Heart left ventricle (tissue), 16 donors: ENCODE measurements around the gene SSR2. TPM values are rescaled to one million over a fixed set of nuclear protein-coding genes. Genes with fewer than 3 reads are reported as not detected.

Experiments used
- ATAC-seq, 4 donors: fragments of 200-7000 bp; cut with Tn5 transposase; one replicate each; pipeline ENCODE4 v1.9.1; 2020 to 2022; ENCODE audit warnings: moderate library complexity in 4 of 4, mild to moderate bottlenecking in 3 of 4, moderate number of reproducible peaks in 1 of 4
- DNase-seq, 5 donors: peaks; one replicate each; pipeline ENCODE4 v3.0.0-alpha.2; 2020
- H3K27ac ChIP-seq, 12 donors: fragments of 200-600 bp; sonication (generic) in 4 of 12; one replicate each; pipeline versions ENCODE4 v1.5.0 to v1.8.0; 2016 to 2022; ENCODE audit warnings: mild to moderate bottlenecking in 2 of 12
- H3K27me3 ChIP-seq, 9 donors: fragments of 200-600 bp; sonication (generic) in 2 of 9; one replicate each; pipeline versions ENCODE4 v1.5.1 to v1.8.0; 2016 to 2022; ENCODE audit warnings: mild to moderate bottlenecking in 3 of 9
- H3K36me3 ChIP-seq, 9 donors: fragments of 200-600 bp; sonication (generic) in 2 of 9; one replicate each; pipeline versions ENCODE4 v1.5.0 to v1.8.0; 2018 to 2022; ENCODE audit warnings: mild to moderate bottlenecking in 2 of 9
- H3K4me1 ChIP-seq, 12 donors: fragments of 200-600 bp; sonication (generic) in 4 of 12; one replicate each; pipeline versions ENCODE4 v1.5.0 to v1.8.0; 2016 to 2022; ENCODE audit warnings: mild to moderate bottlenecking in 3 of 12
- H3K4me3 ChIP-seq, 12 donors: fragments of 200-600 bp; sonication (generic) in 4 of 12; one replicate each; pipeline versions ENCODE4 v1.5.0 to v1.8.0; 2017 to 2022; ENCODE audit warnings: mild to moderate bottlenecking in 9 of 12, moderate library complexity in 4 of 12
- H3K9me3 ChIP-seq, 12 donors: fragments of 200-600 bp; sonication (generic) in 4 of 12; one replicate each; pipeline versions ENCODE4 v1.5.0 to v1.8.0; 2016 to 2022; ENCODE audit warnings: mild to moderate bottlenecking in 1 of 12
- POLR2A ChIP-seq, 2 donors: fragments of 450-650 bp; IDR thresholded peaks; one replicate each; pipeline ENCODE4 v1.6.1; 2017; ENCODE audit warnings: antibody characterized with exemption in 2 of 2, mild to moderate bottlenecking in 2 of 2, moderate library complexity in 2 of 2
- WGBS, 4 donors: extraction: QIAGEN DNeasy Blood & Tissue Kit in 2 of 4; methylation state at CpG; one replicate each; pipeline versions ENCODE4 v1.1.5 to v1.1.7; 2013 to 2018; 5-methylcytosine and 5-hydroxymethylcytosine counted together
- intact Hi-C, 10 donors: fragments of 100-400 bp; cut with DNase I; formaldehyde crosslinking; loops; one replicate each; pipeline versions ENCODE4 v1.11.1 to v1.14.2; 2022
- polyA plus RNA-seq, 2 donors: library from polyadenylated mRNA; stranded (reverse); fragments of 200-250 nt; gene quantifications; one replicate each; pipeline ENCODE4 v1.2.3, GENCODE V29; 2013
- total RNA-seq, 9 donors: library from RNA; depleted of rRNA in 2 of 9; stranded (reverse); fragments of >200 nt in 2 of 9; fragmentation: NEBNext Ultra II Directional in 3 of 9; extraction: Animal tissue kit (Norgen Biotek cat#: 25700) in 3 of 9; gene quantifications; one replicate each; pipeline versions ENCODE4 v1.1.0 to v1.2.4, GENCODE V29; 2016 to 2023
- TF ChIP-seq, protein P1 (sequence below), 12 donors: fragments of 200-600 bp; sonication (generic) in 4 of 12; IDR thresholded peaks; one replicate each; pipeline versions ENCODE4 v1.5.0 to v1.8.0; 2018 to 2022; ENCODE audit warnings: antibody characterized with exemption in 12 of 12, mild to moderate bottlenecking in 5 of 12
- donor health status: ischemic (EF 13 %, LVEDD 7.1; RV severe dilation, severe dysfunction).
- donor health status: healthy with polysubstance abuse.
- donor health status: DM: no; HTN: yes; CAD: no.
- donor health status: DM: no; HTN: no; CAD: no.
- donor health status: ischemic (EF 25% LVEDD 6.9; RV normal size, moderate dysfunction).
- donor health status: ischemic (EF 25% LVEDD 5.7; RV mildly dilated, moderate dysfunction).
- donor health status: healthy.
- donor health status: DM: yes; HTN: yes; CAD: no.
- donor health status: ischemic (EF 35%, LVEDD 5.7; RV mildly dilated, moderate dysfunction).
- donor health status: nonischemic (EF 11% LVEDD 7.7; RV severe dilation, severe dysfunction).
- donor health status: DM: yes; HTN: yes; CAD: no.
- donor health status: PGD.
- donor health status: ischemic (EF 29% LVEDD 5.4; RV normal size, mild dysfunction).
- donor health status: nonischemic (EF 23%, LVEDD 6.1; RV moderate dilation, normal function).

Gene SSR2
- total and polyA plus RNA-seq, 11 donors = 63.9 to 282 (median 81.2) TPM

DNA sequence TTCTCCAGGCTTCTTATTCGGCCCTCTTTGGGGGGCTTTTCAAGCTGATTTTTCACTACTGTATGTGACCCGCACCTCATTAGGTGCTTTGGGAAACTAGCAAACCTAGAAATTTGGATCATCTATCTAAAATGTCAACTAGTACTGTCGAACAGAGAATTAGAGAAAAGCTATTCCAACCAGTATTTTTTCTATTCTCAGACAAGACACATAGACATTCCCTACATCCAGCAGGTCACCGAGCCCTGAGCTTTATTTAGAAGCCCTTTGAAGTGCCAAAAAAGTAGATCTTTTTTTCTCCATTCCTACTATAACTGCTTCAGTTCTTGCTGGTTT lies 310 bp upstream of the SSR2 start:
- Histone ChIP-seq H3K4me3 (peak overlapping the region; percentile 59 to 94 (median 81)), H3K27ac (peak overlapping the region in 10 of 12 donors; percentile 82 to 96 (median 91)), H3K4me1 (peaks cover 0 to 23% (median 11%) of the 10 kb centered on the region in 12 donors), H3K27me3 (no peaks in the 10 kb centered on the region), H3K9me3 (no peaks in the 10 kb centered on the region), H3K36me3 (peaks cover 0 to 37% (median 32%) of the 10 kb centered on the region in 9 donors)
- ATAC-seq (no peak), DNase-seq (no peak)
- TF ChIP-seq, protein P1, sequence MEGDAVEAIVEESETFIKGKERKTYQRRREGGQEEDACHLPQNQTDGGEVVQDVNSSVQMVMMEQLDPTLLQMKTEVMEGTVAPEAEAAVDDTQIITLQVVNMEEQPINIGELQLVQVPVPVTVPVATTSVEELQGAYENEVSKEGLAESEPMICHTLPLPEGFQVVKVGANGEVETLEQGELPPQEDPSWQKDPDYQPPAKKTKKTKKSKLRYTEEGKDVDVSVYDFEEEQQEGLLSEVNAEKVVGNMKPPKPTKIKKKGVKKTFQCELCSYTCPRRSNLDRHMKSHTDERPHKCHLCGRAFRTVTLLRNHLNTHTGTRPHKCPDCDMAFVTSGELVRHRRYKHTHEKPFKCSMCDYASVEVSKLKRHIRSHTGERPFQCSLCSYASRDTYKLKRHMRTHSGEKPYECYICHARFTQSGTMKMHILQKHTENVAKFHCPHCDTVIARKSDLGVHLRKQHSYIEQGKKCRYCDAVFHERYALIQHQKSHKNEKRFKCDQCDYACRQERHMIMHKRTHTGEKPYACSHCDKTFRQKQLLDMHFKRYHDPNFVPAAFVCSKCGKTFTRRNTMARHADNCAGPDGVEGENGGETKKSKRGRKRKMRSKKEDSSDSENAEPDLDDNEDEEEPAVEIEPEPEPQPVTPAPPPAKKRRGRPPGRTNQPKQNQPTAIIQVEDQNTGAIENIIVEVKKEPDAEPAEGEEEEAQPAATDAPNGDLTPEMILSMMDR (IDR thresholded peaks at IDR 0.05) = no peak
- TF ChIP-seq POLR2A (IDR thresholded peaks at IDR 0.05) = no peak
- WGBS, 4 donors = 4 to 8% (median 6%) methylated on average over 4 of the region's 4 CpGs
- intact Hi-C loops = loop anchor here in 3 of 10 donors (2.0 to 5.0 kb wide), 2 partner anchors 30 to 36 kb away; no protein-coding TSS in a partner anchor

DNA sequence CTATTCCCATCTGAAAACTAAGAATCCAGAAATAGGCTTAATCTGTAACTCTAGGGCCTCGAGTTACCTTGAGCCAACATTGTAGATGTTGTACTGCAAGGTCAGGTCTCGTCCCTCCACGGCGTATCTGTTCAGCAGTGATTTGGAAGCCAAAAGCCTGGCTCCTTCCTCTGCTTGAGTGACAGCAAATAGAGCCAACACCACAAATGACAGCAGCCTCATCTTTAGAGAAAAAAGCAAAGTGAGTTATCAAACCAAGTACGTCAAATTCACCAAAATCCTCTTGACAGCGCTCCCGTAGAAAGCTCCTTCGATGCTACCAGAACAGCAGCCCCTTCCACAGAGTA lies 832 bp downstream of the SSR2 start:
- H3K36me3 ChIP-seq = peaks cover 0 to 47% (median 42%) of the 10 kb centered on the region in 9 donors
- ATAC-seq (no peak), DNase-seq (no peak)
- peaks cover 0 to 23% (median 11%) of the 10 kb centered on the region in 12 donors for H3K4me1 ChIP-seq
- H3K27me3 ChIP-seq = no peaks in the 10 kb centered on the region
- intact Hi-C loops = loop anchor here in 3 of 10 donors (2.0 to 5.0 kb wide), 2 partner anchors 31 to 37 kb away; no protein-coding TSS in a partner anchor
- peak overlapping the region in 11 of 12 donors; percentile 45 to 96 (median 91) for H3K27ac ChIP-seq
- H3K4me3 ChIP-seq = peak overlapping the region; percentile 59 to 94 (median 81)
- 26 to 51% (median 39%) methylated on average over 8 of the region's 8 CpGs for WGBS, 4 donors
- no peak for TF ChIP-seq POLR2A (IDR thresholded peaks at IDR 0.05)
- TF ChIP-seq, protein P1 (IDR thresholded peaks at IDR 0.05) = no peak
- no peaks in the 10 kb centered on the region for H3K9me3 ChIP-seq

DNA sequence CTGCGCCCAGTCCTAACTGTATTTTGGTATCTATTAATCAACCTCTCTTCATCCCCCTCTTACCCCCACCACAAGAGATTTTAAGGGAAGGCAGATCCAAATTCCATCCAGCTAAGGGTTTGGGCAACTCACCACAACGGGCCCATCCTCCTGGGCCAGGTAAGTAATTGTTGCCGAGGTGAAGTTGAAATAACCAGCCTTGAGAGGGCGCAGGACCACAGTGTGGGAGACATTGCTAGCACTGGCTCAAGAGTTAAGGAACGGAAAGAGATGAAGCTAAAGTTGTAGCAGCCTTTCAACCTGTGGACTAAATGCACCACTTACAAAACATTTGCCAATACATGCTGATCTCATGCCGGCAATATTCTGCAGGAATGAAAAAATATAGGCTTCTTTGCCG lies 5.9 kb downstream of the SSR2 start:
- intact Hi-C loops = no loop called here
- 92 to 97% (median 93%) methylated on average over 7 of the region's 7 CpGs for WGBS, 4 donors
- Histone ChIP-seq H3K4me1 (peaks cover 0 to 15% (median 6%) of the 10 kb centered on the region in 12 donors), H3K27me3 (no peaks in the 10 kb centered on the region), H3K36me3 (peaks cover 4 to 98% (median 93%) of the 10 kb centered on the region in 9 donors), H3K27ac (no peak overlapping the region), H3K4me3 (no peak overlapping the region), H3K9me3 (no peaks in the 10 kb centered on the region)
- DNase-seq = no peak
- no peak for TF ChIP-seq POLR2A (IDR thresholded peaks at IDR 0.05)
- TF ChIP-seq, protein P1 (IDR thresholded peaks at IDR 0.05) = no peak
- no peak for ATAC-seq

DNA sequence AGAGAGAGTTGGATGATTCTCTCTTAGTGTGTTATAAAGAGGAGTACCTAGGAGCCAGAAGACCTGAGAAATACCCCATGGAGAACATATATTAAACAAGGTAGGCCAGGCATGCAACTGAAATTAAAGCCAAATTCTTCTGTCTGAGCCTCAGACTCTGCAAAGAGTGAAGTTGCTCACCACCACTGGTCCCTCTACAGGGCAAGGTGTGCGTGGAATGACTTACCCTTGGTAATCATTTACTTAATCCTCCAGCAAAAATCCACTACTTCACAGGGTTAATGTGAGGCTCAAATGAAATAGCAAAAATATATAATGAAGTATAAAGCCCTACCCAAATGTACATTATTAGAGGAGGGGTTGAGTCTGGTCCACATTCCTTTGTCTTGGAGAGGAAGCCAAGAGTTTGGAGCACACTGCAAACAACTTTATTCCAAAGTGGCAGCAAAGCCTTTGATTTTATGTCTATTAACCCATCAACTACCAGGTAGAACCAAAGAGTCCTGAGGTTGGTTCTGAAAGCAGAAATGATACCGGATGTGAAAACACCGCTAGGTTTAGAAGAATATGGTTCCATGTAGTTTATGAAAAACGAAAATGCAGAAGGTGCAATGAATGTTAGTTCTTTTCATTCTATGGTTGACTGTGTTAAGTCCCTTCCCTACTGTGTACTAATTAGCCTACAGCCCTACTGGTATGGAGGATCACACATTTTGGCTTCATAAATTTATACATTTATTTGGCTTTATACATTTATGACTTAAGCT lies 8.5 kb downstream of the SSR2 start:
- WGBS, 4 donors = 89 to 96% (median 93%) methylated on average over 4 of the region's 4 CpGs
- Histone ChIP-seq H3K4me1 (no peaks in the 10 kb centered on the region), H3K4me3 (no peak overlapping the region), H3K9me3 (no peaks in the 10 kb centered on the region), H3K27ac (no peak overlapping the region), H3K36me3 (peaks cover 4 to 97% (median 88%) of the 10 kb centered on the region in 9 donors), H3K27me3 (no peaks in the 10 kb centered on the region)
- ATAC-seq (no peak), DNase-seq (no peak)
- intact Hi-C loops = no loop called here
- TF ChIP-seq, protein P1 (IDR thresholded peaks at IDR 0.05) = no peak
- no peak for TF ChIP-seq POLR2A (IDR thresholded peaks at IDR 0.05)
